ENCODE data around the gene IL26.
A peak's percentile ranks its signal among the peaks of the same experiment; 100 is the strongest.

Gene IL26

GRCh38 chr12:68234140-68234539, 8.5 kb upstream of the IL26 start:
- DNase-seq (ENCODE audit: insufficient read length, low spot score), result no peak
- FAIRE-seq, result no peak
- TF ChIP-seq POU2F2 (IDR thresholded peaks at IDR 0.05; ENCODE audit: low read depth, low read length), result no peak
- TF ChIP-seq SPI1 (IDR thresholded peaks at IDR 0.05; ENCODE audit: low read depth, low read length), result no peak
- no peak for TF ChIP-seq POLR2A (IDR thresholded peaks at IDR 0.05; ENCODE audit: low read depth, low read length)
- no peak for TF ChIP-seq TAF1 (IDR thresholded peaks at IDR 0.05; ENCODE audit: low read depth, low read length)
- TF ChIP-seq PAX5 (IDR thresholded peaks at IDR 0.05; ENCODE audit: insufficient read depth, low read length, severe bottlenecking), result no peak
- TF ChIP-seq POLR2AphosphoS5 (IDR thresholded peaks at IDR 0.05; ENCODE audit: low read depth, low read length), result no peak

DNA sequence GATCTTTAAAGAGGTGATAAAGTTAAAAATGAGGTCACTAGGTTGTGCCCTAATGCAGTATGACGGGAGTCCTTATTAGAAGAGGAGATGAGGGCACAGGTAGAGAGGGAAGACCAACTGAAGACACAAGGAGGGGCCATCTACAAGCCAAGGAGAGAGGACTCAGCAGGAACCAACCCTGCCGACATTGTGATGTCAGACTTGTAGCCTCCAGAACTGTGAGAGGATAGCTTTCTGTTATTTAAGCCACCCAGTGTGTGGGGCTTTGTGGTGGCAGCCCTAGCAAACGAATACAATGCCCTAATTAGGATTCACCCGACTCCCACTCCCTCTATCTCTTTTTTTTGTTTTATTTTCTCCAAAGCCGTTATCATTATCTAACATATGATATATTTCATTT, 7.9 kb upstream of the IL26 start:
- FAIRE-seq, result no peak
- DNase-seq (ENCODE audit: insufficient read length, low spot score), result no peak
- TF ChIP-seq PAX5 (IDR thresholded peaks at IDR 0.05; ENCODE audit: insufficient read depth, low read length, severe bottlenecking), result no peak

DNA sequence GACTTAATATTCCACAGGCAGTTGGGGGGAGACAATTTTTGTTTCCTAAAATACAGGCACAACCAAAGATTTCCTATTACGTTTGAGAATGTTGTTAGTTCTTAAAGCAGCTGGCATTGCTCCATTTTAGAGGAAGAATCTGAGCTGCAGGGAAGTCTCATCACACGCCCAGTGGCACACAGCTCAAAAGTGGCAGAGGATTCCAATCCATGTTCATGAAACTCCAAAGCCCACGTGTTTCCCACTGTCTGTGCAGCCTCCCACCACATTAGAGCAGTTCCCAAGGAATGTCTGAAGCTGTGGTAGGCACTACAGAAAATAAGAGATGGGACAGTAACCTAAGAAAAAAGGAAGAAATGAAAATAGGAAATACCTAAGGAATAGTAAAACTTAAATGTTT, 6.1 kb upstream of the IL26 start:
- DNase-seq (ENCODE audit: insufficient read length, low spot score), result no peak
- no peak for FAIRE-seq
- TF ChIP-seq PAX5 (IDR thresholded peaks at IDR 0.05; ENCODE audit: insufficient read depth, low read length, severe bottlenecking) (no peak), POLR2AphosphoS5 (IDR thresholded peaks at IDR 0.05; ENCODE audit: low read depth, low read length) (no peak), SPI1 (IDR thresholded peaks at IDR 0.05; ENCODE audit: low read depth, low read length) (no peak), TAF1 (IDR thresholded peaks at IDR 0.05; ENCODE audit: low read depth, low read length) (no peak)

GRCh38 chr12:68231229-68231628, 5.6 kb upstream of the IL26 start:
- DNase-seq (ENCODE audit: insufficient read length, low spot score) (no peak), FAIRE-seq (no peak)
- TF ChIP-seq SPI1 (IDR thresholded peaks at IDR 0.05; ENCODE audit: low read depth, low read length), result peak; percentile 62; the same call in 1 of the 2 replicates
- TF ChIP-seq POLR2AphosphoS5 (IDR thresholded peaks at IDR 0.05; ENCODE audit: low read depth, low read length), result no peak

DNA sequence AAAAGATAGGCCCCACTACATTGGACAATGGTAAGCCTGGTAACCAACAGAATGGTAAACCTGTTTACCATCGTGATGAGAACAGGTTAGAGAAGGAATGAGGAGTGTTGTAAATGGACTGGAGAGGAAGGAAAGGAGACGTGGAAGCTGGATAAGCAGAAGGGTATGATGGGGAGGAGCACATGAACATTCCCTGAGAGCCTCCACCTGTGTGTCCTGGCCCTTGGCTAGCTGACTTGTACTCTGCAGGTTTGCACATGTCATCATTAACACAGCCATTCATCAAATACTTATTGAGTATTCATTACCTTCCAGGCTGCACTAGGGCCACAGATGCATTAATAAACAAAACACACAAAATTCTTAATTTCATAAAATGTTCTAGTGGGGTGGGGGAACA, 4.3 kb upstream of the IL26 start:
- no peak for TF ChIP-seq POLR2A (IDR thresholded peaks at IDR 0.05; ENCODE audit: low read depth, low read length)
- no peak for TF ChIP-seq POU2F2 (IDR thresholded peaks at IDR 0.05; ENCODE audit: low read depth, low read length)
- TF ChIP-seq SPI1 (IDR thresholded peaks at IDR 0.05; ENCODE audit: low read depth, low read length), result no peak
- no peak for TF ChIP-seq PAX5 (IDR thresholded peaks at IDR 0.05; ENCODE audit: insufficient read depth, low read length, severe bottlenecking)
- TF ChIP-seq POLR2AphosphoS5 (IDR thresholded peaks at IDR 0.05; ENCODE audit: low read depth, low read length), result no peak
- no peak for TF ChIP-seq TAF1 (IDR thresholded peaks at IDR 0.05; ENCODE audit: low read depth, low read length)
- DNase-seq (ENCODE audit: insufficient read length, low spot score) (no peak), FAIRE-seq (no peak)

GRCh38 chr12:68227356-68227755, 1.7 kb upstream of the IL26 start:
- FAIRE-seq (peak; percentile 16), DNase-seq (ENCODE audit: insufficient read length, low spot score) (no peak)
- TF ChIP-seq PAX5 (IDR thresholded peaks at IDR 0.05; ENCODE audit: insufficient read depth, low read length, severe bottlenecking) (no peak), POLR2A (IDR thresholded peaks at IDR 0.05; ENCODE audit: low read depth, low read length) (no peak), POU2F2 (IDR thresholded peaks at IDR 0.05; ENCODE audit: low read depth, low read length) (no peak), TAF1 (IDR thresholded peaks at IDR 0.05; ENCODE audit: low read depth, low read length) (no peak), SPI1 (IDR thresholded peaks at IDR 0.05; ENCODE audit: low read depth, low read length) (no peak), POLR2AphosphoS5 (IDR thresholded peaks at IDR 0.05; ENCODE audit: low read depth, low read length) (no peak)

- DNase-seq (ENCODE audit: insufficient read length, low spot score) (no peak), FAIRE-seq (no peak)
- TF ChIP-seq PAX5 (IDR thresholded peaks at IDR 0.05; ENCODE audit: insufficient read depth, low read length, severe bottlenecking) (no peak), POU2F2 (IDR thresholded peaks at IDR 0.05; ENCODE audit: low read depth, low read length) (no peak), TAF1 (IDR thresholded peaks at IDR 0.05; ENCODE audit: low read depth, low read length) (no peak), POLR2AphosphoS5 (IDR thresholded peaks at IDR 0.05; ENCODE audit: low read depth, low read length) (no peak), SPI1 (IDR thresholded peaks at IDR 0.05; ENCODE audit: low read depth, low read length) (no peak), POLR2A (IDR thresholded peaks at IDR 0.05; ENCODE audit: low read depth, low read length) (no peak)
Observed at GRCh38 chr12:68224613-68225285, 861 bp downstream of the IL26 start.

- DNase-seq (ENCODE audit: insufficient read length, low spot score) (peak; percentile 20), FAIRE-seq (peak; percentile 97)
- TF ChIP-seq SPI1 (IDR thresholded peaks at IDR 0.05; ENCODE audit: low read depth, low read length) (no peak), PAX5 (IDR thresholded peaks at IDR 0.05; ENCODE audit: insufficient read depth, low read length, severe bottlenecking) (no peak), POLR2AphosphoS5 (IDR thresholded peaks at IDR 0.05; ENCODE audit: low read depth, low read length) (no peak), TAF1 (IDR thresholded peaks at IDR 0.05; ENCODE audit: low read depth, low read length) (no peak), POLR2A (IDR thresholded peaks at IDR 0.05; ENCODE audit: low read depth, low read length) (no peak), POU2F2 (IDR thresholded peaks at IDR 0.05; ENCODE audit: low read depth, low read length) (no peak)
Observed at GRCh38 chr12:68223067-68223747, 2.4 kb downstream of the IL26 start.

DNA sequence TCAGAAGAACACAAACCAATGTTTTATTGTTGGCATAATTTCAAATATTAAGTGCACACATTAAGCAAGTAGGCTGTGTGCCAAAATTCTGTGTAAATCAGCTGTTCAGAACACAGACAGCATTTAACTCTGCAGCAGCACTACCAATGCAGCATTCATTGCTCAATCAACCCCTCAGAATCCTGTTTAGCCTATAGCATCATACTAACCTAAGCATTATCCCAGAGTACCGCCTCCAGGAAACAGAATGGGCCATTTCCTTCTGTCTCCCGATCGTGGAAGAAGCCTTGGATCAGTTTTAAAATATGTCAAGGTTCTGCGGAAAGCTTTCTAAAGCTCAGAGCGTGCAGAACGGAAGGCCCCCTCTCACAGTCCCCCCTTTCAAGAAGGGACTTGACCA, 3.3 kb downstream of the IL26 start:
- DNase-seq (ENCODE audit: insufficient read length, low spot score), result no peak
- no peak for FAIRE-seq
- TF ChIP-seq POLR2AphosphoS5 (IDR thresholded peaks at IDR 0.05; ENCODE audit: low read depth, low read length) (no peak), PAX5 (IDR thresholded peaks at IDR 0.05; ENCODE audit: insufficient read depth, low read length, severe bottlenecking) (no peak), POLR2A (IDR thresholded peaks at IDR 0.05; ENCODE audit: low read depth, low read length) (no peak), SPI1 (IDR thresholded peaks at IDR 0.05; ENCODE audit: low read depth, low read length) (no peak), TAF1 (IDR thresholded peaks at IDR 0.05; ENCODE audit: low read depth, low read length) (no peak), POU2F2 (IDR thresholded peaks at IDR 0.05; ENCODE audit: low read depth, low read length) (no peak)

GRCh38 chr12:68221497-68221896, 4.1 kb downstream of the IL26 start:
- no peak for DNase-seq (ENCODE audit: insufficient read length, low spot score)
- TF ChIP-seq POLR2AphosphoS5 (IDR thresholded peaks at IDR 0.05; ENCODE audit: low read depth, low read length) (no peak), PAX5 (IDR thresholded peaks at IDR 0.05; ENCODE audit: insufficient read depth, low read length, severe bottlenecking) (no peak), TAF1 (IDR thresholded peaks at IDR 0.05; ENCODE audit: low read depth, low read length) (no peak), POU2F2 (IDR thresholded peaks at IDR 0.05; ENCODE audit: low read depth, low read length) (no peak), POLR2A (IDR thresholded peaks at IDR 0.05; ENCODE audit: low read depth, low read length) (no peak), SPI1 (IDR thresholded peaks at IDR 0.05; ENCODE audit: low read depth, low read length) (no peak)
- no peak for FAIRE-seq
